ENCODE results near the gene SETD1B. TPM values are rescaled to one million over a fixed set of nuclear protein-coding genes. Genes with fewer than 3 reads are reported as not detected.

SETD1B gene
- total and polyA plus RNA-seq, 2 experiments from 2014 or later: 2.5 to 3.8 TPM

- WGBS (ENCODE audit: low lambda C conversion rate, missing lambda C conversion rate): 56% methylated on average over 6 of the region's 6 CpGs
- H3K27ac ChIP-seq: peak overlapping the region; percentile 34
Measured at GRCh38 chr12:121762269-121762668, 41.5 kb upstream of the SETD1B start.

GRCh38 chr12:121764808-121765207 is 39.0 kb upstream of the SETD1B start:
- Histone ChIP-seq H3K4me3 (no peak overlapping the region), H3K4me1 (ENCODE audit: insufficient read depth) (peaks cover 16% of the 10 kb centered on the region), H3K9me2 (replicated peaks; ENCODE audit: insufficient read depth) (no peaks in the 10 kb centered on the region), H3K79me2 (no peaks in the 10 kb centered on the region), H3K27ac (no peak overlapping the region), H3K4me2 (no peak overlapping the region), H3K9me3 (ENCODE audit: low read depth) (no peaks in the 10 kb centered on the region), H2AFZ (no peak overlapping the region), H3K36me3 (replicated peaks; ENCODE audit: insufficient read depth, low read depth) (no peaks in the 10 kb centered on the region), H3K27me3 (no peaks in the 10 kb centered on the region), H4K20me1 (ENCODE audit: insufficient read depth, poor library complexity, severe bottlenecking) (no peaks in the 10 kb centered on the region)
- no peak for DNase-seq (ENCODE audit: low spot score)
- 79% methylated on average over 3 of the region's 3 CpGs for WGBS (ENCODE audit: low lambda C conversion rate, missing lambda C conversion rate)
- TF ChIP-seq EZH2phosphoT487 (IDR thresholded peaks at IDR 0.05; ENCODE audit: low read depth, severe bottlenecking, unreplicated experiment) (no peak), CTCF (IDR thresholded peaks at IDR 0.05; ENCODE audit: poor library complexity) (no peak), EZH2 (IDR thresholded peaks at IDR 0.05; ENCODE audit: borderline replicate concordance) (no peak)

More at GRCh38 chr12:121762269-121762668, 41.5 kb upstream of the SETD1B start:
- H4K20me1 ChIP-seq (ENCODE audit: insufficient read depth, poor library complexity, severe bottlenecking): no peaks in the 10 kb centered on the region
- no peak for DNase-seq (ENCODE audit: low spot score)
- no peaks in the 10 kb centered on the region for H3K36me3 ChIP-seq (replicated peaks; ENCODE audit: insufficient read depth, low read depth)
- H2AFZ ChIP-seq: no peak overlapping the region
- TF ChIP-seq EZH2phosphoT487 (IDR thresholded peaks at IDR 0.05; ENCODE audit: low read depth, severe bottlenecking, unreplicated experiment): no peak
- no peak for TF ChIP-seq EZH2 (IDR thresholded peaks at IDR 0.05; ENCODE audit: borderline replicate concordance)
- TF ChIP-seq CTCF (IDR thresholded peaks at IDR 0.05; ENCODE audit: poor library complexity): no peak
- peaks cover 14% of the 10 kb centered on the region for H3K4me1 ChIP-seq (ENCODE audit: insufficient read depth)
- H3K27me3 ChIP-seq: no peaks in the 10 kb centered on the region
- H3K9me3 ChIP-seq (ENCODE audit: low read depth): no peaks in the 10 kb centered on the region
- no peak overlapping the region for H3K4me3 ChIP-seq
- H3K4me2 ChIP-seq: no peak overlapping the region
- no peaks in the 10 kb centered on the region for H3K79me2 ChIP-seq
- no peaks in the 10 kb centered on the region for H3K9me2 ChIP-seq (replicated peaks; ENCODE audit: insufficient read depth)

GRCh38 chr12:121765573-121765972 is 38.2 kb upstream of the SETD1B start:
- TF ChIP-seq EZH2 (IDR thresholded peaks at IDR 0.05; ENCODE audit: borderline replicate concordance) (no peak), EZH2phosphoT487 (IDR thresholded peaks at IDR 0.05; ENCODE audit: low read depth, severe bottlenecking, unreplicated experiment) (no peak), CTCF (IDR thresholded peaks at IDR 0.05; ENCODE audit: poor library complexity) (no peak)
- H3K4me2 ChIP-seq: no peak overlapping the region

More at GRCh38 chr12:121765573-121765972, 38.2 kb upstream of the SETD1B start:
- peaks cover 23% of the 10 kb centered on the region for H3K4me1 ChIP-seq (ENCODE audit: insufficient read depth)
- no peak overlapping the region for H3K4me3 ChIP-seq
- H3K36me3 ChIP-seq (replicated peaks; ENCODE audit: insufficient read depth, low read depth): no peaks in the 10 kb centered on the region
- H3K9me3 ChIP-seq (ENCODE audit: low read depth): no peaks in the 10 kb centered on the region
- no peak overlapping the region for H3K27ac ChIP-seq
- WGBS (ENCODE audit: low lambda C conversion rate, missing lambda C conversion rate): 39% methylated on average over 5 of the region's 5 CpGs
- H4K20me1 ChIP-seq (ENCODE audit: insufficient read depth, poor library complexity, severe bottlenecking): no peaks in the 10 kb centered on the region
- no peaks in the 10 kb centered on the region for H3K27me3 ChIP-seq
- H3K79me2 ChIP-seq: no peaks in the 10 kb centered on the region
- peak; percentile 70 for DNase-seq (ENCODE audit: low spot score)
- no peaks in the 10 kb centered on the region for H3K9me2 ChIP-seq (replicated peaks; ENCODE audit: insufficient read depth)
- no peak overlapping the region for H2AFZ ChIP-seq
